Panc1 (cell line): Measurements from ENCODE around the gene AMELY.

Source experiments
- CTCF ChIP-seq: fragments of 450-650 bp; IDR thresholded peaks from 2 replicates; pipeline ENCODE4 v1.5.1; 2017; ENCODE audit warnings: mild to moderate bottlenecking
- POLR2AphosphoS5 ChIP-seq: IDR thresholded peaks from 2 replicates; pipeline ENCODE4 v1.6.1; 2012; ENCODE audit warnings: mild to moderate bottlenecking, low read depth, low read length, moderate library complexity
- REST ChIP-seq, 2 experiments: IDR thresholded peaks; 2 replicates each; pipeline ENCODE4 v1.6.1; 2011 to 2012; ENCODE audit warnings: low read depth in 2 of 2, control low read depth in 1 of 2, low read length in 1 of 2, mild to moderate bottlenecking in 1 of 2, moderate library complexity in 1 of 2; ENCODE audit not compliant: insufficient read depth in 1 of 2
- SIN3A ChIP-seq: IDR thresholded peaks from 2 replicates; pipeline ENCODE4 v1.6.1; 2012; ENCODE audit warnings: low read depth, mild to moderate bottlenecking, low read length, moderate library complexity, borderline replicate concordance; ENCODE audit not compliant: insufficient read depth
- TCF7L2 ChIP-seq: IDR thresholded peaks from 2 replicates; pipeline ENCODE4 v1.6.1; 2011; ENCODE audit warnings: mild to moderate bottlenecking, low read depth, low read length, inconsistent platforms

- TF ChIP-seq CTCF (no peak), POLR2AphosphoS5 (no peak), REST (IDR thresholded peaks at IDR 0.05; ENCODE audit: insufficient read depth in 1 of 2, low read depth in 2 of 2, low read length in 1 of 2) (no peak), SIN3A (no peak), TCF7L2 (no peak)
Observed at GRCh38 chrY:6935497-6935896, 23.9 kb upstream of the AMELY start.
